HepG2 (cell line): ENCODE results near the gene ZBTB48. TPM values are rescaled to one million over a fixed set of nuclear protein-coding genes. Genes with fewer than 3 reads are reported as not detected.

Experiments
- BRCA1 ChIP-seq: sonication (generic); formaldehyde crosslinking; IDR thresholded peaks from 2 replicates; pipeline ENCODE4 v1.4.0; 2020; ENCODE audit warnings: missing genetic modification reagents
- FOXA1 ChIP-seq, 2 experiments: fragments of 450-650 bp in 1 of 2; sonication (generic) in 1 of 2; formaldehyde crosslinking in 1 of 2; IDR thresholded peaks; 2 replicates each; pipeline versions ENCODE4 v1.4.0 to v1.6.1; 2016 to 2020; ENCODE audit warnings: missing genetic modification reagents in 1 of 2
- GLI4 ChIP-seq: sonication (generic); formaldehyde crosslinking; IDR thresholded peaks from 2 replicates; pipeline ENCODE4 v1.5.1; 2020; ENCODE audit warnings: missing genetic modification reagents, mild to moderate bottlenecking, moderate library complexity, borderline replicate concordance
- NFRKB ChIP-seq: fragments of 450-650 bp; IDR thresholded peaks from 2 replicates; pipeline ENCODE4 v1.6.1; 2017
- RNF2 ChIP-seq: fragments of 450-650 bp; conservative IDR thresholded peaks from 2 replicates; pipeline ENCODE4 v1.6.1; 2016; ENCODE audit warnings: low read depth
- RNF219 ChIP-seq: sonication (generic); formaldehyde crosslinking; IDR thresholded peaks from 2 replicates; pipeline ENCODE4 v1.5.0; 2020; ENCODE audit warnings: mild to moderate bottlenecking, missing genetic modification reagents
- SMAD3 ChIP-seq: sonication (generic); formaldehyde crosslinking; IDR thresholded peaks from 2 replicates; pipeline ENCODE4 v1.4.0; 2020; ENCODE audit warnings: missing genetic modification reagents
- TBX3 ChIP-seq: fragments of 450-650 bp; IDR thresholded peaks from 2 replicates; pipeline ENCODE4 v1.6.1; 2017; ENCODE audit warnings: antibody characterized with exemption, mild to moderate bottlenecking, inconsistent platforms, borderline replicate concordance
- TFDP1 ChIP-seq: IDR thresholded peaks from 2 replicates; pipeline ENCODE4 v1.6.1; 2016; ENCODE audit warnings: missing compliant biosample characterization, missing genetic modification reagents, borderline replicate concordance
- TOE1 ChIP-seq: sonication (generic); formaldehyde crosslinking; IDR thresholded peaks from 2 replicates; pipeline ENCODE4 v1.4.0; 2020; ENCODE audit warnings: mild to moderate bottlenecking, missing genetic modification reagents
- WIZ ChIP-seq: sonication (generic); formaldehyde crosslinking; IDR thresholded peaks from 2 replicates; pipeline ENCODE4 v1.5.1; 2020; ENCODE audit warnings: mild to moderate bottlenecking, missing genetic modification reagents
- ZBTB25 ChIP-seq: IDR thresholded peaks from 2 replicates; pipeline ENCODE4 v1.6.1; 2018; ENCODE audit warnings: missing genetic modification reagents
- ZBTB8A ChIP-seq: sonication (generic); formaldehyde crosslinking; IDR thresholded peaks from 2 replicates; pipeline ENCODE4 v1.4.0; 2020; ENCODE audit warnings: mild to moderate bottlenecking, low read depth, missing genetic modification reagents, borderline replicate concordance
- ZNF124 ChIP-seq: sonication (generic); formaldehyde crosslinking; IDR thresholded peaks from 2 replicates; pipeline ENCODE4 v1.4.0; 2020; ENCODE audit warnings: missing genetic modification reagents
- ZNF251 ChIP-seq: sonication (generic); formaldehyde crosslinking; IDR thresholded peaks from 2 replicates; pipeline ENCODE4 v1.9.0; 2021; ENCODE audit warnings: mild to moderate bottlenecking, missing genetic modification reagents
- ZNF383 ChIP-seq: sonication (generic); formaldehyde crosslinking; IDR thresholded peaks from 2 replicates; pipeline ENCODE4 v1.4.0; 2020; ENCODE audit warnings: missing genetic modification reagents, mild to moderate bottlenecking, borderline replicate concordance
- ZNF414 ChIP-seq: sonication (generic); formaldehyde crosslinking; IDR thresholded peaks from 2 replicates; pipeline ENCODE4 v1.5.0; 2020; ENCODE audit warnings: missing genetic modification reagents
- ZNF496 ChIP-seq: sonication (generic); formaldehyde crosslinking; IDR thresholded peaks from 2 replicates; pipeline ENCODE4 v1.8.1; 2023; ENCODE audit warnings: mild to moderate bottlenecking, moderate library complexity, missing genetic modification reagents; ENCODE audit not compliant: insufficient replicate concordance
- ZNF660 ChIP-seq: sonication (generic); formaldehyde crosslinking; IDR thresholded peaks from 2 replicates; pipeline ENCODE4 v1.5.1; 2020; ENCODE audit warnings: mild to moderate bottlenecking, low read depth, missing genetic modification reagents, borderline replicate concordance
- ZNF784 ChIP-seq: sonication (generic); formaldehyde crosslinking; IDR thresholded peaks from 2 replicates; pipeline ENCODE4 v1.5.1; 2020; ENCODE audit warnings: missing genetic modification reagents, mild to moderate bottlenecking, borderline replicate concordance
- polyA plus RNA-seq, 8 experiments: library from polyadenylated mRNA; depleted of rRNA in 3 of 8; stranded (reverse) in 7 of 8; unstranded in 1 of 8; fragments of >200 nt; fragmentation: Illumina TruSeq in 4 of 8; extraction: Trizol in 4 of 8; gene quantifications; 2 replicates each; pipeline versions ENCODE4 v1.2.1 to v1.2.3, GENCODE V29; 2011 to 2016; ENCODE audit warnings: low read depth in 4 of 8, missing spikeins in 1 of 8, mixed read lengths in 1 of 8; ENCODE audit not compliant: insufficient read depth in 1 of 8
- total RNA-seq, 5 experiments: library from RNA; depleted of rRNA; stranded (reverse); fragments of >200 nt; fragmentation: Illumina TruSeq; extraction: Trizol; gene quantifications; 2 replicates each; pipeline ENCODE4 v1.2.3, GENCODE V29; 2016; ENCODE audit warnings: low read depth in 1 of 5

Gene ZBTB48
- total and polyA plus RNA-seq, 2 of the 13 experiments (the other 11 are each of a cell fraction or from before 2014, with no cell fraction given) = 13.0 to 17.1 TPM

- TF ChIP-seq ZNF251 = no peak
- no peak for TF ChIP-seq ZNF496 (CRISPR knock-in tag)
- no peak for TF ChIP-seq WIZ
- TF ChIP-seq ZNF784 (CRISPR knock-in tag) = no peak
- TF ChIP-seq TFDP1 (CRISPR knock-in tag) = no peak
- no peak for TF ChIP-seq RNF219 (CRISPR knock-in tag)
- no peak for TF ChIP-seq ZNF414 (CRISPR knock-in tag)
- no peak for TF ChIP-seq ZNF124 (CRISPR knock-in tag)
- no peak for TF ChIP-seq TBX3
- TF ChIP-seq RNF2 = no peak
- TF ChIP-seq BRCA1 (CRISPR knock-in tag) = no peak
- no peak for TF ChIP-seq ZNF383
- TF ChIP-seq ZBTB8A = no peak
- TF ChIP-seq FOXA1 (IDR thresholded peaks at IDR 0.05) = no peak
- peak; percentile 66 for TF ChIP-seq FOXA1 (CRISPR knock-in tag; IDR thresholded peaks at IDR 0.05)
- TF ChIP-seq ZBTB25 (CRISPR knock-in tag) = no peak
- no peak for TF ChIP-seq ZNF660 (CRISPR knock-in tag)
- 0 out of 2 replicates have a peak, but pooled peaks have one; percentile 70 for TF ChIP-seq GLI4
- no peak for TF ChIP-seq NFRKB
- TF ChIP-seq TOE1 (CRISPR knock-in tag) = no peak
- no peak for TF ChIP-seq SMAD3 (CRISPR knock-in tag)
These were observed 21.5 kb downstream of the ZBTB48 start (continued) for GRCh38 chr1:6601049-6601922.
